Measurements from ENCODE around the gene WWOX.

WWOX gene

GRCh38 chr16:78543023-78543422 lies 443.6 kb downstream of the WWOX start:
- DNase-seq, result no peak

- DNase-seq, result no peak
Observed at GRCh38 chr16:78549366-78549765, 449.9 kb downstream of the WWOX start.

DNA sequence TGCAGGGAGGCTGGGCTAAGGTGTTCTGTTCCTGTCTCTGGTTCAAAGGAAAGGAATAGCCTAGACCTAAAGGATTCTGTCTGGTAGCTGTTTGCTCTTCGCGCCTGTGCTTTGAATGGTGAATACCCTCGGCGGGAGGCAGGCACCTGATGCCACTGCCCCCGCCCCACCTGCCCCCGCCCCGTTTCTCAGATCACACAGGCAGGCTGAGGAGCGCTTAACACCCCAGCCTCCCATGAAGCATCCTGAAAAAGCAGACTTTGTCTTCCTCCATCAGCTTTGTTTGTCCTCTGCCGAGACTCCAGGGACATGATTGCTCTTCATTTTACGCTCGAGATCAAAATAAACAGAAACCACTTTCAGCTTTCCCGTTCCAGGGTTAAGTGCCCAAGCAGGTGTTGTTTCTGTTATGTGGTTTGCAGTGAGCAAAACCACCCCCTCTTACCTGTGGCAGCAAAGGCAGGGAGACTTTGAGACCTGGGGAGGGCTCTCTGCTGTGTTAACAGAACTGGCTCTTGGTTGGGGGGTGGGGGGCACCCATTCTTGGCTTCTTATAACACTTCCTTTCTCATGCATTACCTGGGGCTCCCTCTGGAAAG lies 452.1 kb downstream of the WWOX start:
- DNase-seq, result no peak

DNA sequence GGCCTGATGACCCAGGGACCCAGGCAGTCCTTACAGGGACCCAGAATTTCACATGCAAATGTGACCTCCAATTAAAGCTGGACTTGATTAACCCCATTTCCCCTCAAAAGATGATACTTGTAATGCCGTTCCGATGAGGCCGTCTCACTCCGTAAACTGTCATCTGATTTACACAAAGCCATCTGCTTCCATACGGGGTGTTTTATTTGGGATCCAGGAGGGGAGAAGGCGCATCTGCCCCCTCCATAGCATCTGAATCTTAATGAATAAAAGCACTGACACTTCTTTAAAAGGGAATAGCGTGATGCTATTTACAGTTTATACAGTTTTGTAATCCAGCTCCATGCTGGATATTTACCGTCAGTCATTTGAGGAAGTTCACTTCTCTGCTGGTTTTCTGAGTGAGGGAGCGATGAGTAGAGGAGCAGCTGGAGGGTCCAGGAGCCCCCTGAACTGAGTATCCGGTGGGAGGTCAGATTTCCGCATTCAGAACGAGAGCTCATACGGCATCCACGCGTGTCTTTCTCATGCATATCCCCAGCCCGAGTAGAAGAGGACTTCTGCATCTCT lies 452.7 kb downstream of the WWOX start:
- DNase-seq, result no peak

DNA sequence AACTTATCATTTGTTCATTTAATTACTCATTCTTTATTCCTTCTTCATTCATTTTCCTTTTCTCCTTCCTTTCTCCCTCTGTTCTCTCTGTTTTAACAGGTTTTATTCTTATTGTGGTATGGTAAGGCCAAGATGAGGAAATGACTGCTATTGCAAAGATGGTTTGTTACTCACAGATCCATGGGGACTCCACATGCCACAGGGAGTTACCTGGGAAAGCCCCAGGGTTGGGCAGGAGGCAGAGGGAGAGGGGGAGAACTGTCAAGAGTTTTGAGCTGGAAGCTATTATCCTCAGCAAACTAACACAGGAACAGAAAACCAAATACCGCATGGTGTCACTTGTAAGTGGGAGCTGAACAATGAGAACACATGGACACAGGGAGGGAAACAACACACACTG lies 453.3 kb downstream of the WWOX start:
- no peak for DNase-seq

GRCh38 chr16:78553268-78554039 lies 454.0 kb downstream of the WWOX start:
- peak; percentile 55 for DNase-seq

- DNase-seq, result no peak
Observed at GRCh38 chr16:78556421-78556820, 457.0 kb downstream of the WWOX start.

DNA sequence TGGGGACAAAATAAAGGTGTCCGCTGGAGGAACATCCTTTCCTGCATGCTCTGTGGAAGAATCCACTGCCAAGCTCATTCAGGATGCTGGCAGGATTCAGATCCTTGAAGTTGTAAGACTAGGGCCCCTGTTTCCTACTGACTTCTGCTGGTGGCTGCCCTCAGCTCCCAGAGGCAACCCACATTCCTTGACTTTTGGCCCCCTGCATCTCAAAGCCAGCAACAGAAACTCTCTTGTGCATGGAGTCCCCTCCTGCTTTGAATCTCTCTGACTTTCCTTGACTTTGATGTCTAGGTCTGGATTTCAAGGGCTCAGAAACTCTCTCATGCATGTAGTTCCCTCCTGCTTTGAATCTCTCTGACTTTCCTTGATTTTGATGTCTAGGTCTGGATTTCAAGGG lies 461.5 kb downstream of the WWOX start:
- DNase-seq, result no peak

DNA sequence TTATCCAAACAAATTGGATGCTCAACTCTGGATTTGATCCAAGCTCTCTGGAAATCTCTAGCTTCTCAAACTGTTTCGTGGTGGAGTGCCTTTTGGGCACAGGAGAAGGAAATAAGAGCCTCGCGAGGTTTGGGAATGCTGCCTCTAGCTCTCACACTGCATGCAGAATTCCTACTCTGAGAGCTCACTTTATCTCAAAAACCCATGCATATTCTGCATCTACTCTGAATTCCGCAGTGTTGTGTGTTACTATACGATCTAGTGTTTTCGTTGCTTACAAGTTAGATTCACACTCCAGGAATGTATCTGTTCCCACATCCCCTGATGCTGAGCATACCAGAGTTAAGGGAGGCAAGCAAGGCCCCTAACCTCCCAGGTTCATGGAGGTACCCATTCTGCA lies 462.7 kb downstream of the WWOX start:
- no peak for DNase-seq

- DNase-seq, result no peak
Observed at GRCh38 chr16:78562650-78563049, 463.2 kb downstream of the WWOX start.

DNA sequence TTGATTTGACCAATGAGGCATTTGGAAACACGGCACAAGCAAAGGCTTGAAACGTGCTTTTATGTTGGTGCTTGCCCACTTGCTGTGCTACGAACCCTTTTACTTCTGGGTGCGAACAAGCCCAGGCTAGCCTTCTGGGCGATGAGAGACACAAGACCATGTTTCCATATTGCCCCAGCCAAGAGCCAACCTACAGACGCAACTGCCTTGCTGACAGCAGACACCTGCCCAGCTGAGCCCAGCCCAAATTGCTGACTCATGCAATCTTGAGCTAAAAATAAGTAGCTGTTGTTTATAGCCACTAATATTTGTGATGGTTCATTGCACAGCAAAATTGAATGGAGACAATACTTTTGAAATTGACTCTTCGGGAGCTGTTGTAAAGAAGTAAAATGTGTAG lies 464.5 kb downstream of the WWOX start:
- DNase-seq, result peak; percentile 8

- DNase-seq, result peak; percentile 8
Observed at GRCh38 chr16:78566397-78567073, 467.1 kb downstream of the WWOX start.

- DNase-seq, result no peak
Observed at GRCh38 chr16:78570399-78571141, 471.1 kb downstream of the WWOX start.

GRCh38 chr16:78571434-78571833 lies 472.0 kb downstream of the WWOX start:
- no peak for DNase-seq

- no peak for DNase-seq
Observed at GRCh38 chr16:78571898-78572358, 472.5 kb downstream of the WWOX start.

DNA sequence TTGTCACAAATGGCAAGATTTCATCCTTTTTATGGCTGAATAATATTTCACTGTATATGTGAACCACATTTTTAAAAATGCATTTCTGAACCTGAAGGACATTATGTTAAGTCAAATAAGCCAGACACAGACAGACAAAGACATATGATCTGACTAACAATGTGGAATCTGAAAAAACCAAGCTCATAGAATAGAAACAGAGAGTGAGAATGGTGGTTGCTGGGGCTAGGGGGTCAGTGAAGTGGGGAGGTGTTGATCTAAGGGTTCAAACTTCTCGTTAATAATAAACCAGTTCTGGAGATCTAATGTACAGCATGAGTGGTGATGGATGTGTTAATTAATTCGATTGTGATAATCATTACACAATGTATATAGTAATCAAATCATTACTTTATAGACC lies 475.1 kb downstream of the WWOX start:
- no peak for DNase-seq

DNA sequence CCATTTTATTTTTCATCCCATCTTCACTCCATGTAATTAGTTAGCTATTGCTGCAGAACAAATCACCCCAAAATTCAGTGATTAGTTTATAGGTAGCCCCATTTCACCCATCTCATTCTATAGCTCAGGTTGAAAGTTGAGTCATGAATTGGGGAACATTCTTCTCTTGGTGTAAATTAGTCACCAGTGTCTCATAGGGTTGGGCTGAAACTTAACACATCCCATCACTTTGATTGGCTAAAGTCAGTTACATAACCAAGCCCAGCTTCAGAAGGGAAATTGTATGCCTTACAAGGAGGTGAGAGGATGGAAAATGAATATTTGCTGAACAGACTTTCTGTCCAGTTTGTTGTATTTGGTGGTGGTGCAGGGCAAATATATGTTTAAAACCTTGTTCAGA lies 477.5 kb downstream of the WWOX start:
- DNase-seq, result peak; percentile 5

DNA sequence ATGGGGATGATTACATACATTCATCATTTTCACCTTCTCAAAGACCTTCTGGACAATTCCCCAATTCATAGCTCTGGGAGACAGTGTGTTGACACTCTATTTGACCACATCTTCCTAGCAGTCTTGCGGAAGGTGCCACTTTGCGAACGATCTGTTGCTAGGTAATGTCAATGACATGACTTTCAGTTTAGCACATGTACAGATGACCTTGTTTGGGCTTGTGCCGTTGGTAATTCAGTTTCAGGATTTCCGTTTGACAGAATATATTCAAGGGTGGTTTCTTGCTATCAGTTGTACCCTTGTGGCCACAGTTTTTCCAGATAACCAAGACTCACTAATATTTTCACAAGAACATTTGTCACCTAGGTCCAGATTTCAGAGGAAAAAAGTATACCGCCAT lies 478.2 kb downstream of the WWOX start:
- peak; percentile 57 for DNase-seq

DNA sequence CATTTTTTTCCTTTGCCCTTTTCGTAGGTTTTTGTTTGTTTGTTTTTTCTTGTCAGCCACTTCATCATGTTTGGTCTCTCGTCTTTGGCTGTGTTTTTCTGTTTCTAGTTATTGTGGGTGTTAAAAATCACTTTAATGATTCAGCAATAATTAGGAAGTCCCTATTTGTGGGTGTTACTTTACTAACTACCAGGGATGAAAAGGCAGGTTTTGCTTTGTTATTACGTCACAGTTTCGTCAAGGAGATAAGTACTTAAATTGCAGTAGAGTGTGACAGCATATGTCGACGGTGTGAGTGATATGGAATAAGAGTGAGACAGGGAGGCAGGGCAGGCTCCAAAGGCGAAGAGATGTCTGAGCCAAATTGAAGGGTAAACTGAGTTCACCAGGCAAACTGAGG lies 479.6 kb downstream of the WWOX start:
- no peak for DNase-seq

GRCh38 chr16:78583441-78583840 lies 484.0 kb downstream of the WWOX start:
- no peak for DNase-seq

- no peak for DNase-seq
Observed at GRCh38 chr16:78584213-78584860, 484.9 kb downstream of the WWOX start.

GRCh38 chr16:78584991-78585390 lies 485.5 kb downstream of the WWOX start:
- DNase-seq, result no peak

DNA sequence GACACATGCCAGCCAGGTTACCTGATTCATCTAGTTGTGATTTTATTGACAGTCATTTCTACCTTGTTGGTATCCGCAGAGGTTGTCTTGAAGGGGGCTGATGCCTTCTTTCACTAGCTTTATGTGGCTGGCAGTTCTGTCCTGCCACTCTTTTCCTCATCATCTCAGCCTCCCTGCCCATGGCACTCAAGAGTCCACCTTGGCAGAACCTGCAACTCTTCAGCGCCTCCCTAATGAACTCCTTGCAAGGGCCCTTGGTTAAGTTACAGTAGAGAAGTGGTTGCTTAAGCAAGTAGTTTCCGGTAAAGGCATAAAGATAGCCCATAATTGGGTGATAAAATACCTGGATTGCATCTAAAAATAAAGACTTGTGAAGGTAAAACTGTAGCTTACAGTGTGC lies 489.9 kb downstream of the WWOX start:
- DNase-seq, result no peak
